SH-SY5Y (cell line): Measurements from ENCODE around the gene RAD23B.

Source experiments
- GATA2 ChIP-seq: IDR thresholded peaks from 2 replicates; pipeline ENCODE4 v1.6.1; 2011; ENCODE audit warnings: mild to moderate bottlenecking, low read depth, low read length
- GATA3 ChIP-seq: IDR thresholded peaks from 2 replicates; pipeline ENCODE4 v1.6.1; 2011; ENCODE audit warnings: low read depth, mild to moderate bottlenecking, low read length, moderate library complexity

GRCh38 chr9:107290619-107291018 lies 7.5 kb downstream of the RAD23B start:
- TF ChIP-seq GATA2, result no peak
- TF ChIP-seq GATA3, result no peak
